Measurements from ENCODE around the gene YEATS4.

DNA sequence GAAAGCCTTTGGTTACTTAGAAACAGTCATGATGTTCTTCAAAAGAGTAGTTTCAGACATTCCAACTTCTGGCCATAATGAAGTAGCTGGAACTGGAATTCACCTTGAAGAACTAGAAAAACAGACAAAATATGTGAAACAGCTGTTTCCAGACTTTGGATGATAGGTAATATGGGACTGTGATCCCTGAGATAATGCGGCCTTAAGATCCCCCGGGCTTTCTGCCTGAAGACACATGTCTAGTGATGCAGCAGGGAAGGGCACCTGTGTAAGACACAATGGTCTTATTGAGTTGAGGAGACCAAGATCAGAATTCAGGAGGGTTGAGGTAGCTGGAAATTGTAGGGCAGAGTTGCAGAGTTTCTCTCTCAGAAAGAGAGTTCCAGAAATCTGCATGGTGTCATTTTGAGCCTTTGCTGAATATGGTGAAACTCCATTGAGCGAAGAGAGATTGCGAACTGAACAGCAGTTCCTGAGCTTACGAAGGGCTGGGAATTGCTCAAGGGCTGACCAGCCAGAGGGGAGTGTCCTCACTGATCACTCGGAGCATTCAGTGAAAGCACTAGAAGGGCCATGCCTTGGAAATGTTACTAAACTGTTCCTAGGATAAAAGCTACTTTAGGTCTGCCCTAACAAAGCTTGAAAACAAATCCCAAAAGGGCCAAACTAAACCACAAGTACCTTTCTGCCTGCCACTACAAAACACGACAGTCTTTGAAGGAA, 69.0 kb downstream of the YEATS4 start:
- TF ChIP-seq, protein P1, sequence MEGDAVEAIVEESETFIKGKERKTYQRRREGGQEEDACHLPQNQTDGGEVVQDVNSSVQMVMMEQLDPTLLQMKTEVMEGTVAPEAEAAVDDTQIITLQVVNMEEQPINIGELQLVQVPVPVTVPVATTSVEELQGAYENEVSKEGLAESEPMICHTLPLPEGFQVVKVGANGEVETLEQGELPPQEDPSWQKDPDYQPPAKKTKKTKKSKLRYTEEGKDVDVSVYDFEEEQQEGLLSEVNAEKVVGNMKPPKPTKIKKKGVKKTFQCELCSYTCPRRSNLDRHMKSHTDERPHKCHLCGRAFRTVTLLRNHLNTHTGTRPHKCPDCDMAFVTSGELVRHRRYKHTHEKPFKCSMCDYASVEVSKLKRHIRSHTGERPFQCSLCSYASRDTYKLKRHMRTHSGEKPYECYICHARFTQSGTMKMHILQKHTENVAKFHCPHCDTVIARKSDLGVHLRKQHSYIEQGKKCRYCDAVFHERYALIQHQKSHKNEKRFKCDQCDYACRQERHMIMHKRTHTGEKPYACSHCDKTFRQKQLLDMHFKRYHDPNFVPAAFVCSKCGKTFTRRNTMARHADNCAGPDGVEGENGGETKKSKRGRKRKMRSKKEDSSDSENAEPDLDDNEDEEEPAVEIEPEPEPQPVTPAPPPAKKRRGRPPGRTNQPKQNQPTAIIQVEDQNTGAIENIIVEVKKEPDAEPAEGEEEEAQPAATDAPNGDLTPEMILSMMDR (conservative IDR thresholded peaks at IDR 0.05; ENCODE audit: low read depth in 2 of 2) = no peak
- no peak for TF ChIP-seq POLR2AphosphoS5 (IDR thresholded peaks at IDR 0.05; ENCODE audit: low read depth)
- TF ChIP-seq EZH2 (IDR thresholded peaks at IDR 0.05; ENCODE audit: low read depth, unreplicated experiment) = no peak
- TF ChIP-seq NANOG (IDR thresholded peaks at IDR 0.05; ENCODE audit: borderline replicate concordance) = no peak
- TF ChIP-seq EZH2phosphoT487 (IDR thresholded peaks at IDR 0.05; ENCODE audit: unreplicated experiment) = no peak
- TF ChIP-seq STAT1 (IDR thresholded peaks at IDR 0.05; ENCODE audit: unreplicated experiment) = no peak
- no peak for TF ChIP-seq CREB1 (CRISPR knock-in tag; IDR thresholded peaks at IDR 0.05; ENCODE audit: low read depth)
